Mesothelial cell of epicardium (in vitro differentiated cells): Measurements from ENCODE around the gene SPG11. TPM values are rescaled to one million over a fixed set of nuclear protein-coding genes. Genes with fewer than 3 reads are reported as not detected.
"Not testable (repeated sequence)": the region's sequence is repeated elsewhere in the genome, so short reads cannot be mapped to it uniquely, and the experiment has no call there.

Experiments
- DNase-seq, 2 experiments: peaks; one replicate each; pipeline ENCODE4 v3.0.0; 2021; ENCODE audit warnings: low spot score in 2 of 2; ENCODE audit not compliant: unreplicated experiment in 2 of 2
- H3K27ac Mint-ChIP-seq: 2 replicates; pipeline ENCODE4 v1.8.0; 2021; ENCODE audit warnings: mixed read lengths
- H3K27me3 Mint-ChIP-seq: 2 replicates; pipeline ENCODE4 v1.8.0; 2021; ENCODE audit warnings: low read depth, mixed read lengths
- H3K36me3 Mint-ChIP-seq: 2 replicates; pipeline ENCODE4 v1.8.0; 2021; ENCODE audit warnings: mixed read lengths
- H3K4me1 Mint-ChIP-seq: 2 replicates; pipeline ENCODE4 v1.8.0; 2021; ENCODE audit warnings: mixed read lengths
- H3K4me3 Mint-ChIP-seq: 2 replicates; pipeline ENCODE4 v1.8.0; 2021; ENCODE audit warnings: mild to moderate bottlenecking, moderate library complexity, mixed read lengths
- H3K9me3 Mint-ChIP-seq: 2 replicates; pipeline ENCODE4 v1.8.0; 2021; ENCODE audit warnings: mixed read lengths
- CTCF ChIP-seq: fragments of 200-600 bp; sonication (generic); IDR thresholded peaks from one replicate; pipeline ENCODE4 v1.5.0; 2021; ENCODE audit warnings: antibody characterized with exemption; ENCODE audit not compliant: unreplicated experiment
- total RNA-seq: library from RNA; stranded (reverse); gene quantifications from 3 replicates; pipeline ENCODE4 v1.2.1, GENCODE V29; 2021

The SPG11 gene
- total RNA-seq, 1 donor from 2014 or later: 84.6 TPM

GRCh38 chr15:44647036-44647435, 16.4 kb downstream of the SPG11 start:
- Mint-ChIP-seq H3K9me3 (peaks cover 22% of the 10 kb centered on the region), H3K4me3 (no peak overlapping the region), H3K27ac (no peak overlapping the region), H3K27me3 (no peaks in the 10 kb centered on the region), H3K36me3 (peaks cover 55% of the 10 kb centered on the region), H3K4me1 (no peaks in the 10 kb centered on the region)
- no peak for TF ChIP-seq CTCF
- no peak for DNase-seq

DNA sequence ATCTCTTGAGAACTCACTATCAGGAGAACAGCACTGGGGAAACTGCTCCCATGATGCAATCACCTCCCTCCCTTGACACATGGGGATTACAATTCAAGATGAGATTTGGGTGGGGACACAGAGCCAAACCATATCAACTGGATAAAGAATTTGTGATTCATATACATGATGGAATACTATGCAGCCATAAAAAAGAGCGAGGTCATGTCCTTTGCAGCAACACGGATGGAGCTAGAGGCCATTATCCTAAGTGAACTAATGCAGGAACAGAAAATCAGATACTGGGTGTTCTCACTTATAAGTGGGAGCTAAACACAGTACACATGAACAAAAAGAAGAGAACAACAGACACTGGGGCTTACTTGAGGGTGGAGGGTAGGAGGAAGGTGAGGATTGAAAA, 17.0 kb downstream of the SPG11 start:
- no peak for DNase-seq
- H3K27me3 Mint-ChIP-seq: no peaks in the 10 kb centered on the region
- TF ChIP-seq CTCF: no peak
- no peak overlapping the region for H3K4me3 Mint-ChIP-seq
- H3K9me3 Mint-ChIP-seq: peaks cover 22% of the 10 kb centered on the region
- no peak overlapping the region for H3K27ac Mint-ChIP-seq
- no peaks in the 10 kb centered on the region for H3K4me1 Mint-ChIP-seq
- H3K36me3 Mint-ChIP-seq: peaks cover 53% of the 10 kb centered on the region

DNA sequence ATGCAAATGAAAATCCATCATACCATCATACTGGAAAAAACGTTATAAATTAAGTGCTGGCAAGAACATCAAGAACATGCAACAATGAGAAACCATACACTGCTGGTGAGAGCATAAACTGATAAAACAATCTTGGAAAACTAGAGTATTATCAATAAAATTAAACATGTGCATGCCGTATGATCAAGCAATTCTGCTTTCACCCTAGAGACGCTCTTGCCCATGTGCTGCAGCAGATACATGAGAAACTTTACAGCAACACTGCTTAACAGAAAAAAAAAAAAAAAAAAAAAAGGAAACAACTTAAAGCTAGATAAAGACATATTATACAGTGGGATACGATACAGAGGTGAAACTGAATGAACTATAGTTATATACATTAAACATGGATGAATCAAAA, 21.8 kb downstream of the SPG11 start:
- no peak for TF ChIP-seq CTCF
- no peaks in the 10 kb centered on the region for H3K27me3 Mint-ChIP-seq
- H3K4me3 Mint-ChIP-seq: no peak overlapping the region
- no peaks in the 10 kb centered on the region for H3K4me1 Mint-ChIP-seq
- H3K27ac Mint-ChIP-seq: no peak overlapping the region
- H3K36me3 Mint-ChIP-seq: peaks cover 47% of the 10 kb centered on the region
- no peak for DNase-seq
- peaks cover 24% of the 10 kb centered on the region for H3K9me3 Mint-ChIP-seq

- peaks cover 34% of the 10 kb centered on the region for H3K36me3 Mint-ChIP-seq
- no peaks in the 10 kb centered on the region for H3K27me3 Mint-ChIP-seq
- H3K4me1 Mint-ChIP-seq: no peaks in the 10 kb centered on the region
- H3K9me3 Mint-ChIP-seq: peaks cover 4% of the 10 kb centered on the region
- no peak for DNase-seq
- H3K27ac Mint-ChIP-seq: no peak overlapping the region
- no peak overlapping the region for H3K4me3 Mint-ChIP-seq
- no peak for TF ChIP-seq CTCF
Measured at GRCh38 chr15:44636976-44637375, 26.5 kb downstream of the SPG11 start.

GRCh38 chr15:44633603-44634002, 29.9 kb downstream of the SPG11 start:
- H3K4me1 Mint-ChIP-seq: no peaks in the 10 kb centered on the region
- H3K9me3 Mint-ChIP-seq: peaks cover 4% of the 10 kb centered on the region
- H3K4me3 Mint-ChIP-seq: no peak overlapping the region
- TF ChIP-seq CTCF: no peak
- DNase-seq: no peak
- peak overlapping the region; percentile 33 for H3K27ac Mint-ChIP-seq
- H3K27me3 Mint-ChIP-seq: no peaks in the 10 kb centered on the region
- H3K36me3 Mint-ChIP-seq: peaks cover 37% of the 10 kb centered on the region

GRCh38 chr15:44625286-44625685, 38.2 kb downstream of the SPG11 start:
- not testable (repeated sequence) for H3K4me1 Mint-ChIP-seq, H3K27me3 Mint-ChIP-seq, H3K4me3 Mint-ChIP-seq, DNase-seq, H3K9me3 Mint-ChIP-seq, H3K27ac Mint-ChIP-seq
- peaks cover 44% of the 10 kb centered on the region for H3K36me3 Mint-ChIP-seq
